ENCODE results near the gene SUN2. TPM values are rescaled to one million over a fixed set of nuclear protein-coding genes. Genes with fewer than 3 reads are reported as not detected.

The SUN2 gene
- total RNA-seq, 1 donor from 2014 or later = 41.7 TPM

DNA sequence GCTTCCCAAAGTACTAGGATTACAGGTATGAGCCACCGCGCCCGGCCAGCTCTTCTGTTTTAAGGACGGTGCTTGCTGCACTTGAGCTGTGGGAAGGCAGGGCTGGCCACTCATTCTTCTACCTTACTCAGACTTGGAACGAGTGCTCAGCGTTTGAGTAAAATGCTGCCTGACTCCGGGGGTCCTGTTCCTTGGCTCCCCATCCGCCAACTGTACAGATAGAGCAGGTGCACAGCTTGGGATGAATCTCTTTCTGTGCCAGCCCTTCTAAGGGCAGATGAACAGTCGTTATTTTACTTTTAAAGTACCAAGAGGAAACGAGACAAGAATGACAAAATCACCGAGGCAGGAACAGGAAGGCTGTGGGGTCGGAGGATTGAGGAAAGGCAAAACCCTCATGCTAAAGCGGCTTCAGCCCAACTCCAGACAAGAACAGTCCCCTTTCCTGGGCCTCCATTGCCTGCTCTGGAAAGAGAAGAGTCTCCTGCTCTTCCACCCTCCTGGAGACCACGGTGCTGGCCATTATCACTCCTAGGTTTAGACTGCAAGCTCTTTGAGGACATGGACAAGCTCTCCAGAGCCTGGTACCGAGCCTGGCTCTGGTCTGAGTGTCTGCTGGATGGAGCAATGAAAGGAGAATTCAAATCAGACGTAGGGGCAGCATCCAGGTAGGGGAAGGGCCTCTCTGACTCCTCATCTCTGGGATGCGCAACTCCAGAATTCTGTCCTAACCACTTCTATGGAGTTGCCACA lies 1.1 kb upstream of the SUN2 start:
- H3K27me3 Mint-ChIP-seq (ENCODE audit: low read depth) = no peaks in the 10 kb centered on the region
- H3K27ac Mint-ChIP-seq (ENCODE audit: unreplicated experiment) = no peak overlapping the region
- H3K36me3 Mint-ChIP-seq (ENCODE audit: low read depth) = no peaks in the 10 kb centered on the region
- no peaks in the 10 kb centered on the region for H3K9me3 Mint-ChIP-seq
- no peak for TF ChIP-seq CTCF (conservative IDR thresholded peaks at IDR 0.05)
- DNase-seq (ENCODE audit: low read depth, low spot score) = no peak
- peak overlapping the region; percentile 88 for H3K4me3 Mint-ChIP-seq
- peaks cover 31% of the 10 kb centered on the region for H3K4me1 Mint-ChIP-seq

GRCh38 chr22:38755155-38755910 lies 465 bp downstream of the SUN2 start:
- Mint-ChIP-seq H3K27ac (ENCODE audit: unreplicated experiment) (no peak overlapping the region), H3K4me3 (peak overlapping the region; percentile 82), H3K9me3 (no peaks in the 10 kb centered on the region), H3K36me3 (ENCODE audit: low read depth) (no peaks in the 10 kb centered on the region), H3K4me1 (peaks cover 31% of the 10 kb centered on the region), H3K27me3 (ENCODE audit: low read depth) (no peaks in the 10 kb centered on the region)
- no peak for TF ChIP-seq CTCF (conservative IDR thresholded peaks at IDR 0.05)
- peak; percentile 58 for DNase-seq (ENCODE audit: low read depth, low spot score)

- no peak for TF ChIP-seq CTCF (conservative IDR thresholded peaks at IDR 0.05)
- H3K27ac Mint-ChIP-seq (ENCODE audit: unreplicated experiment) = no peak overlapping the region
- no peaks in the 10 kb centered on the region for H3K9me3 Mint-ChIP-seq
- DNase-seq (ENCODE audit: low read depth, low spot score) = no peak
- no peaks in the 10 kb centered on the region for H3K36me3 Mint-ChIP-seq (ENCODE audit: low read depth)
- H3K4me1 Mint-ChIP-seq = peaks cover 31% of the 10 kb centered on the region
- H3K4me3 Mint-ChIP-seq = peak overlapping the region; percentile 82
- H3K27me3 Mint-ChIP-seq (ENCODE audit: low read depth) = no peaks in the 10 kb centered on the region
These were observed 1.0 kb downstream of the SUN2 start for GRCh38 chr22:38754751-38755154.

- Mint-ChIP-seq H3K4me1 (peaks cover 31% of the 10 kb centered on the region), H3K4me3 (peak overlapping the region; percentile 82), H3K9me3 (no peaks in the 10 kb centered on the region), H3K27me3 (ENCODE audit: low read depth) (no peaks in the 10 kb centered on the region), H3K27ac (ENCODE audit: unreplicated experiment) (no peak overlapping the region), H3K36me3 (ENCODE audit: low read depth) (no peaks in the 10 kb centered on the region)
- no peak for DNase-seq (ENCODE audit: low read depth, low spot score)
- TF ChIP-seq CTCF (conservative IDR thresholded peaks at IDR 0.05) = no peak
These were observed 1.6 kb downstream of the SUN2 start for GRCh38 chr22:38753948-38754750.
